ENCODE data around the gene TTYH1.

TTYH1 gene

GRCh38 chr19:54393381-54393780, 21.9 kb upstream of the TTYH1 start:
- no peak for DNase-seq

GRCh38 chr19:54395685-54396084, 19.6 kb upstream of the TTYH1 start:
- DNase-seq: no peak

GRCh38 chr19:54399189-54399588, 16.1 kb upstream of the TTYH1 start:
- no peak for DNase-seq

GRCh38 chr19:54400913-54401312, 14.4 kb upstream of the TTYH1 start:
- no peak for DNase-seq

GRCh38 chr19:54403054-54403453, 12.2 kb upstream of the TTYH1 start:
- no peak for DNase-seq

GRCh38 chr19:54405628-54406027, 9.6 kb upstream of the TTYH1 start:
- DNase-seq: no peak

GRCh38 chr19:54407780-54408179, 7.5 kb upstream of the TTYH1 start:
- no peak for DNase-seq

- DNase-seq: no peak
Measured at GRCh38 chr19:54408456-54409026, 6.7 kb upstream of the TTYH1 start.

- DNase-seq: no peak
Measured at GRCh38 chr19:54411033-54411432, 4.2 kb upstream of the TTYH1 start.

GRCh38 chr19:54412877-54413276, 2.4 kb upstream of the TTYH1 start:
- DNase-seq: no peak

- DNase-seq: no peak
Measured at GRCh38 chr19:54414156-54414555, 1.1 kb upstream of the TTYH1 start.

GRCh38 chr19:54415901-54416673, 823 bp downstream of the TTYH1 start:
- DNase-seq: no peak

- no peak for DNase-seq
Measured at GRCh38 chr19:54416695-54417491, 1.6 kb downstream of the TTYH1 start.

GRCh38 chr19:54418030-54418929, 3.0 kb downstream of the TTYH1 start:
- no peak for DNase-seq

GRCh38 chr19:54418930-54419800, 3.9 kb downstream of the TTYH1 start:
- DNase-seq: no peak

GRCh38 chr19:54420068-54420382, 4.8 kb downstream of the TTYH1 start:
- no peak for DNase-seq

GRCh38 chr19:54420383-54421168, 5.3 kb downstream of the TTYH1 start:
- DNase-seq: no peak

GRCh38 chr19:54421169-54421516, 5.9 kb downstream of the TTYH1 start:
- no peak for DNase-seq

- no peak for DNase-seq
Measured at GRCh38 chr19:54421521-54421920, 6.3 kb downstream of the TTYH1 start.

- no peak for DNase-seq
Measured at GRCh38 chr19:54422136-54422535, 6.9 kb downstream of the TTYH1 start.

GRCh38 chr19:54424201-54424600, 8.9 kb downstream of the TTYH1 start:
- no peak for DNase-seq

Data from right forelimb (tissue), 1 donor.